ENCODE results near the gene SHPK.

The SHPK gene

DNA sequence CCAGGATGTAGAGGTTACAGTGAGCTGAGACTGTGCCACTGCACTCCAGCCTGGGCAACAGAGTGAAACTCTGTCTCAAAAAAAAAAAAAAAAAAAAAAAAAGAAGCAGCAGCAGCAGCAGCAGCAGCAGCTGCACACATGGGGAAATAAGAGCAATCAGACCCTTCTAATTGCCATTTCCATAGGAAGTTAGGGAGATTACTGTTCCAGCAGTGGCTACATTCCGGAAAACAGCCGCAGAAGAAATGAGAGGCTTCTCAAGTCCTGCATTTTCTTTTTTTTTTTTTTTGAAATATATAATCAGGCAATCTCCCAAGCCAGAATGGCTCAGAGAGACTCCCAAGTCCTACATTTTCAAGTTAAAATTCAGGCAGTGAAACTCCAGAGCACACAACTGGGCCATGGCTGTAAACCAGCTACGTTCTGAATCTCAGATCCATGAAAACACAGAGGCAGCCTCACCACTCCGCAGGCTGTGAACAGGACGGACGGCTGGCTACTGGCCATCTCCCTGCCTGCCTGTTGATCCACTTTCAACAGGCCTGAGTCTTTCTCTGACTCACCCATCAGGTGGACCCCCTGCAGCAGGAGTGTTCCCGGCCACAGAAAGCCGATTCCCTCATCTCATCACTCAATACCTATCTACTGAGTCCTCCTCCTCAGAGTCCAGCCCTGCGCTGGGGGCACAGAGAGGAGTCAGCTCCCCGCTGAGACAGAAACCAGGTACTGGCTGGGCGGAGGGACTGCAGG, 41.8 kb downstream of the SHPK start:
- H3K4me3 ChIP-seq (ENCODE audit: low read depth, low read length): no peak overlapping the region
- no peak overlapping the region for H3K4me2 ChIP-seq (ENCODE audit: low read length)
- H3K27ac ChIP-seq: no peak overlapping the region
- H2AFZ ChIP-seq: no peak overlapping the region
- H3K4me1 ChIP-seq: no peaks in the 10 kb centered on the region
- H3K36me3 ChIP-seq (ENCODE audit: control insufficient read depth, insufficient read depth, low read length): no peaks in the 10 kb centered on the region
- no peaks in the 10 kb centered on the region for H3K27me3 ChIP-seq (ENCODE audit: control insufficient read depth, insufficient read depth, low read length)
- H3K79me2 ChIP-seq: no peaks in the 10 kb centered on the region
- TF ChIP-seq, protein P1, sequence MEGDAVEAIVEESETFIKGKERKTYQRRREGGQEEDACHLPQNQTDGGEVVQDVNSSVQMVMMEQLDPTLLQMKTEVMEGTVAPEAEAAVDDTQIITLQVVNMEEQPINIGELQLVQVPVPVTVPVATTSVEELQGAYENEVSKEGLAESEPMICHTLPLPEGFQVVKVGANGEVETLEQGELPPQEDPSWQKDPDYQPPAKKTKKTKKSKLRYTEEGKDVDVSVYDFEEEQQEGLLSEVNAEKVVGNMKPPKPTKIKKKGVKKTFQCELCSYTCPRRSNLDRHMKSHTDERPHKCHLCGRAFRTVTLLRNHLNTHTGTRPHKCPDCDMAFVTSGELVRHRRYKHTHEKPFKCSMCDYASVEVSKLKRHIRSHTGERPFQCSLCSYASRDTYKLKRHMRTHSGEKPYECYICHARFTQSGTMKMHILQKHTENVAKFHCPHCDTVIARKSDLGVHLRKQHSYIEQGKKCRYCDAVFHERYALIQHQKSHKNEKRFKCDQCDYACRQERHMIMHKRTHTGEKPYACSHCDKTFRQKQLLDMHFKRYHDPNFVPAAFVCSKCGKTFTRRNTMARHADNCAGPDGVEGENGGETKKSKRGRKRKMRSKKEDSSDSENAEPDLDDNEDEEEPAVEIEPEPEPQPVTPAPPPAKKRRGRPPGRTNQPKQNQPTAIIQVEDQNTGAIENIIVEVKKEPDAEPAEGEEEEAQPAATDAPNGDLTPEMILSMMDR (IDR thresholded peaks at IDR 0.05): no peak
- H3K9me3 ChIP-seq (ENCODE audit: control insufficient read depth, low read length): no peaks in the 10 kb centered on the region
- H3K9ac ChIP-seq: no peak overlapping the region

GRCh38 chr17:3593384-3593783, 42.7 kb downstream of the SHPK start:
- no peaks in the 10 kb centered on the region for H3K4me1 ChIP-seq
- H3K4me2 ChIP-seq (ENCODE audit: low read length): no peak overlapping the region
- no peak overlapping the region for H3K27ac ChIP-seq
- TF ChIP-seq, protein P1 (IDR thresholded peaks at IDR 0.05): no peak
- no peaks in the 10 kb centered on the region for H3K36me3 ChIP-seq (ENCODE audit: control insufficient read depth, insufficient read depth, low read length)
- no peak overlapping the region for H3K9ac ChIP-seq
- H2AFZ ChIP-seq: no peak overlapping the region
- no peaks in the 10 kb centered on the region for H3K9me3 ChIP-seq (ENCODE audit: control insufficient read depth, low read length)
- H3K79me2 ChIP-seq: no peaks in the 10 kb centered on the region
- H3K27me3 ChIP-seq (ENCODE audit: control insufficient read depth, insufficient read depth, low read length): no peaks in the 10 kb centered on the region
- no peak overlapping the region for H3K4me3 ChIP-seq (ENCODE audit: low read depth, low read length)

GRCh38 chr17:3592216-3592860, 43.7 kb downstream of the SHPK start:
- Histone ChIP-seq H3K27me3 (ENCODE audit: control insufficient read depth, insufficient read depth, low read length) (no peaks in the 10 kb centered on the region), H2AFZ (no peak overlapping the region), H3K4me3 (ENCODE audit: low read depth, low read length) (no peak overlapping the region), H3K9ac (no peak overlapping the region), H3K79me2 (no peaks in the 10 kb centered on the region), H3K4me2 (ENCODE audit: low read length) (no peak overlapping the region), H3K4me1 (no peaks in the 10 kb centered on the region), H3K27ac (no peak overlapping the region), H3K9me3 (ENCODE audit: control insufficient read depth, low read length) (no peaks in the 10 kb centered on the region), H3K36me3 (ENCODE audit: control insufficient read depth, insufficient read depth, low read length) (no peaks in the 10 kb centered on the region)
- TF ChIP-seq, protein P1 (IDR thresholded peaks at IDR 0.05): no peak

DNA sequence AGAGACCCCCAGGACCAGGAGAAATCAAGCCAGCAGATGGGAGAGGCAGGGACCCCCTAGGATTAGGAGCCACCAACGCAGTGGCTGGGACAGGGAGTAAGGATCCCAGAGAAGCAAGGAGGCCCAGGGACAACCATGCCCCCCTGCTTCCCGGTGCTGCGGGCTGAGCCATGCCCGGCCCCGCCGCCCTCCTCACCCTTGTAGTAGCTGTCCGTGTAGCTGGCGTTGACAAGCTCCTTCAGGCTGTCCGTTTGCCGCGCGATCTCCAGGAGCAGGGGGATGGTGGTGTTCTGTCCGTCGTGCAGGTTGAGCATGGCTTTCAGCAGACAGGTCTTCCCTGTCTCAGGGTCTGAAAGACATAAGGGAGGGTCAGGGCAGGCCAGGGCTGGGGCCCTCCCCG, 45.3 kb downstream of the SHPK start:
- no peaks in the 10 kb centered on the region for H3K79me2 ChIP-seq
- no peak overlapping the region for H2AFZ ChIP-seq
- TF ChIP-seq, protein P1 (IDR thresholded peaks at IDR 0.05): no peak
- no peaks in the 10 kb centered on the region for H3K4me1 ChIP-seq
- H3K27ac ChIP-seq: no peak overlapping the region
- no peaks in the 10 kb centered on the region for H3K9me3 ChIP-seq (ENCODE audit: control insufficient read depth, low read length)
- H3K9ac ChIP-seq: no peak overlapping the region
- no peak overlapping the region for H3K4me2 ChIP-seq (ENCODE audit: low read length)
- no peaks in the 10 kb centered on the region for H3K36me3 ChIP-seq (ENCODE audit: control insufficient read depth, insufficient read depth, low read length)
- H3K4me3 ChIP-seq (ENCODE audit: low read depth, low read length): no peak overlapping the region
- no peaks in the 10 kb centered on the region for H3K27me3 ChIP-seq (ENCODE audit: control insufficient read depth, insufficient read depth, low read length)

All from parathyroid adenoma (tissue), 2 donors.